ENCODE measurements around the gene USF3.

DNA sequence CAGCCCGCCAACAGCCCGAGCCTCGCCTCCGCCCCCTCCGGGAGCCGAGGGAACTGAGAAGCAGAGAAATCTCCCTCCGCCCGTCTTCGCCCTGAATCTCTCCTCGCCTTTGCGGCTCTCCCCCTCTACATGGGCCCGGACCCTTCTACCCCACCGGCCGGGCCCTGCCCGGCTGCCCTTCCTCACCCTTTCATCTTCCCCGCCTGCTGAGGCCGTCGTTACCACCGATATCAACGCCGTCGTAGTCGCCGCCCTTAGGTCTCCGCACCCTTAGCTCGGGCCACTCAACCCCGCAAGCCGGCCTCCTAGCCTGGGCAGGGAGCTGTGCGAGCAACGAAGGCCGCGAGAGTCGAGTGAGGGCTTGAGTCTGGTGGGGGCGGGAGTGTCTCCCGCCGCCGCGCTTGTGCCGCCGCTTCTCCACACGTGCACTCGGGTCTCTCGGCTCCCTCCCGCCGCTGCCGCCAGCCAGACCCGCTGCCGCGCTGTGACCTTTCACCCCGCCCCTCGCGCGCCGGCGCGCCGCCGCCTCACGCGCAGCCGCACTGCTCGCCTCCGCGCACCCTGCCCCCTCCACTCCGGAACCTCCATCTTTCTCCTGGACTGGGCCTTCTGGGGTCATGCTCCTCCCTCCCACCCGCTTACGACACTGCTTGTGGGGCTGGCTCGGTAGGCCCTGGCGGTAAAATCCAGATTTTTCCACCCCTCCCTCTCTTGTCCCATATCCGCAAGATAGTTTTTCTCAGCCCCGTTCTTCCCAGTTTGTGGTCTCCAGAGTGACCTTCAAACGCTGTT lies 49.5 kb upstream of the USF3 start, which contains the start of gene NAA50:
- peak; percentile 51 to 80 for TF ChIP-seq POLR2AphosphoS5 (IDR thresholded peaks at IDR 0.05)
- peak in 1 of 4 donors; percentile 6 for TF ChIP-seq EP300 (IDR thresholded peaks at IDR 0.05)
- TF ChIP-seq, protein P1, sequence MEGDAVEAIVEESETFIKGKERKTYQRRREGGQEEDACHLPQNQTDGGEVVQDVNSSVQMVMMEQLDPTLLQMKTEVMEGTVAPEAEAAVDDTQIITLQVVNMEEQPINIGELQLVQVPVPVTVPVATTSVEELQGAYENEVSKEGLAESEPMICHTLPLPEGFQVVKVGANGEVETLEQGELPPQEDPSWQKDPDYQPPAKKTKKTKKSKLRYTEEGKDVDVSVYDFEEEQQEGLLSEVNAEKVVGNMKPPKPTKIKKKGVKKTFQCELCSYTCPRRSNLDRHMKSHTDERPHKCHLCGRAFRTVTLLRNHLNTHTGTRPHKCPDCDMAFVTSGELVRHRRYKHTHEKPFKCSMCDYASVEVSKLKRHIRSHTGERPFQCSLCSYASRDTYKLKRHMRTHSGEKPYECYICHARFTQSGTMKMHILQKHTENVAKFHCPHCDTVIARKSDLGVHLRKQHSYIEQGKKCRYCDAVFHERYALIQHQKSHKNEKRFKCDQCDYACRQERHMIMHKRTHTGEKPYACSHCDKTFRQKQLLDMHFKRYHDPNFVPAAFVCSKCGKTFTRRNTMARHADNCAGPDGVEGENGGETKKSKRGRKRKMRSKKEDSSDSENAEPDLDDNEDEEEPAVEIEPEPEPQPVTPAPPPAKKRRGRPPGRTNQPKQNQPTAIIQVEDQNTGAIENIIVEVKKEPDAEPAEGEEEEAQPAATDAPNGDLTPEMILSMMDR (IDR thresholded peaks at IDR 0.05) = peak in 2 of 6 experiments; percentile 25 to 32

Data from upper lobe of left lung (tissue), 4 donors.